ENCODE results near the gene TSKS. TPM values are rescaled to one million over a fixed set of nuclear protein-coding genes. Genes with fewer than 3 reads are reported as not detected.

Gene TSKS
- total and polyA plus RNA-seq, 10 of the 15 experiments (the other 5 are each of a cell fraction or from before 2014, with no cell fraction given): not detected

GRCh38 chr19:49766007-49766929, 3.2 kb upstream of the TSKS start:
- Histone ChIP-seq H4K20me1 (ENCODE audit: control insufficient read depth, insufficient read depth) (no peaks in the 10 kb centered on the region), H3K79me2 (ENCODE audit: control insufficient read depth, insufficient read depth, low read length) (peaks cover 24% of the 10 kb centered on the region), H3K36me3 (ENCODE audit: control insufficient read depth in 2 of 2, insufficient read depth in 2 of 2, low read length in 1 of 2) (no peaks in the 10 kb centered on the region), H3K4me1 (ENCODE audit: control insufficient read depth, insufficient read depth, low read length) (peaks cover 15% of the 10 kb centered on the region; the same call in 1 of the 2 replicates), H3K27ac (ENCODE audit: control insufficient read depth, insufficient read depth) (peak overlapping the region; percentile 89), H3K27me3 (replicated peaks in 1 of 2; ENCODE audit: control insufficient read depth in 2 of 2, insufficient read depth in 2 of 2, low read length in 1 of 2) (no peaks in the 10 kb centered on the region; a peak in 1 of 4 replicates), H3K4me2 (ENCODE audit: control insufficient read depth, insufficient read depth) (peak overlapping the region; percentile 90), H3K9me3 (replicated peaks; ENCODE audit: control insufficient read depth, insufficient read depth, low read length) (no peaks in the 10 kb centered on the region), H3K9ac (ENCODE audit: control insufficient read depth, insufficient read depth, low read length) (peak overlapping the region; percentile 74), H3K4me3 (peak overlapping the region; percentile 89), H2AFZ (ENCODE audit: control insufficient read depth, low read depth, low read length) (peak overlapping the region; percentile 98)
- SMC1A ChIA-PET (ENCODE audit: uncharacterized antibody, unreplicated experiment): interaction anchor here (0.6 to 1.9 kb wide), 6 partner anchors 47 to 111 kb away, joined by 3 to 5 read pairs (median 4); partner anchors contain the start of genes AKT1S1, FUZ, MED25 and PTOV1
- RAD21 ChIA-PET (ENCODE audit: unreplicated experiment): interaction anchor here (0.6 to 1.7 kb wide), 12 partner anchors 35 to 1121 kb away, joined by 3 to 12 read pairs (median 4); partner anchors contain the start of genes AKT1S1, PRMT1, RRAS and SCAF1
- FAIRE-seq: peak; percentile 100
- in situ Hi-C loops (cut with MboI) (no loop called here), intact Hi-C loops (cut with micrococcal nuclease; ENCODE audit: unreplicated experiment) (loop anchor here (5.0 kb wide), 2 partner anchors 41 to 101 kb away; partner anchors contain the start of gene PNKP)
- peak; percentile 100 for DNase-seq (ENCODE audit: low read depth, low spot score)
- WGBS (ENCODE audit: insufficient coverage, insufficient replicate concordance, low lambda C conversion rate, missing lambda C conversion rate): under 1% methylated on average over 49 of the region's 53 CpGs
- BruUV-seq (replicated peaks): TSS peak; percentile 99
- POLR2A ChIA-PET: interaction anchor here (0.5 to 1.6 kb wide), 25 partner anchors 9 to 1028 kb away, joined by 3 to 14 read pairs (median 4); partner anchors contain the start of genes AKT1S1, BCL2L12, FUZ and IRF3
- ATAC-seq: peak; percentile 96
- CTCF ChIA-PET: interaction anchor here (0.6 to 1.4 kb wide), 3 partner anchors 94 to 790 kb away, joined by 3 read pairs; no protein-coding TSS in a partner anchor
- no peak for TF ChIP-seq FOXK2 (IDR thresholded peaks at IDR 0.05)
- no peak for TF ChIP-seq RCOR1 (conservative IDR thresholded peaks at IDR 0.05; ENCODE audit: low read depth, low read length)
- TF ChIP-seq, protein P1, sequence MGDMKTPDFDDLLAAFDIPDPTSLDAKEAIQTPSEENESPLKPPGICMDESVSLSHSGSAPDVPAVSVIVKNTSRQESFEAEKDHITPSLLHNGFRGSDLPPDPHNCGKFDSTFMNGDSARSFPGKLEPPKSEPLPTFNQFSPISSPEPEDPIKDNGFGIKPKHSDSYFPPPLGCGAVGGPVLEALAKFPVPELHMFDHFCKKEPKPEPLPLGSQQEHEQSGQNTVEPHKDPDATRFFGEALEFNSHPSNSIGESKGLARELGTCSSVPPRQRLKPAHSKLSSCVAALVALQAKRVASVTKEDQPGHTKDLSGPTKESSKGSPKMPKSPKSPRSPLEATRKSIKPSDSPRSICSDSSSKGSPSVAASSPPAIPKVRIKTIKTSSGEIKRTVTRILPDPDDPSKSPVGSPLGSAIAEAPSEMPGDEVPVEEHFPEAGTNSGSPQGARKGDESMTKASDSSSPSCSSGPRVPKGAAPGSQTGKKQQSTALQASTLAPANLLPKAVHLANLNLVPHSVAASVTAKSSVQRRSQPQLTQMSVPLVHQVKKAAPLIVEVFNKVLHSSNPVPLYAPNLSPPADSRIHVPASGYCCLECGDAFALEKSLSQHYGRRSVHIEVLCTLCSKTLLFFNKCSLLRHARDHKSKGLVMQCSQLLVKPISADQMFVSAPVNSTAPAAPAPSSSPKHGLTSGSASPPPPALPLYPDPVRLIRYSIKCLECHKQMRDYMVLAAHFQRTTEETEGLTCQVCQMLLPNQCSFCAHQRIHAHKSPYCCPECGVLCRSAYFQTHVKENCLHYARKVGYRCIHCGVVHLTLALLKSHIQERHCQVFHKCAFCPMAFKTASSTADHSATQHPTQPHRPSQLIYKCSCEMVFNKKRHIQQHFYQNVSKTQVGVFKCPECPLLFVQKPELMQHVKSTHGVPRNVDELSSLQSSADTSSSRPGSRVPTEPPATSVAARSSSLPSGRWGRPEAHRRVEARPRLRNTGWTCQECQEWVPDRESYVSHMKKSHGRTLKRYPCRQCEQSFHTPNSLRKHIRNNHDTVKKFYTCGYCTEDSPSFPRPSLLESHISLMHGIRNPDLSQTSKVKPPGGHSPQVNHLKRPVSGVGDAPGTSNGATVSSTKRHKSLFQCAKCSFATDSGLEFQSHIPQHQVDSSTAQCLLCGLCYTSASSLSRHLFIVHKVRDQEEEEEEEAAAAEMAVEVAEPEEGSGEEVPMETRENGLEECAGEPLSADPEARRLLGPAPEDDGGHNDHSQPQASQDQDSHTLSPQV (IDR thresholded peaks at IDR 0.05): no peak
- TF ChIP-seq ESRRA (IDR thresholded peaks at IDR 0.05; ENCODE audit: low read length): no peak
- peak; percentile 89 for TF ChIP-seq GABPA (IDR thresholded peaks at IDR 0.05; ENCODE audit: low read depth)
- TF ChIP-seq EP300 (IDR thresholded peaks at IDR 0.05; ENCODE audit: borderline replicate concordance in 1 of 2, control insufficient read depth in 1 of 2, low read depth in 2 of 2, low read length in 2 of 2): no peak
- TF ChIP-seq KDM1A (IDR thresholded peaks at IDR 0.05; ENCODE audit: borderline replicate concordance): no peak
- TF ChIP-seq RAD21 (IDR thresholded peaks at IDR 0.05; ENCODE audit: insufficient read depth, low read depth, low read length): no peak
- TF ChIP-seq, protein P2, sequence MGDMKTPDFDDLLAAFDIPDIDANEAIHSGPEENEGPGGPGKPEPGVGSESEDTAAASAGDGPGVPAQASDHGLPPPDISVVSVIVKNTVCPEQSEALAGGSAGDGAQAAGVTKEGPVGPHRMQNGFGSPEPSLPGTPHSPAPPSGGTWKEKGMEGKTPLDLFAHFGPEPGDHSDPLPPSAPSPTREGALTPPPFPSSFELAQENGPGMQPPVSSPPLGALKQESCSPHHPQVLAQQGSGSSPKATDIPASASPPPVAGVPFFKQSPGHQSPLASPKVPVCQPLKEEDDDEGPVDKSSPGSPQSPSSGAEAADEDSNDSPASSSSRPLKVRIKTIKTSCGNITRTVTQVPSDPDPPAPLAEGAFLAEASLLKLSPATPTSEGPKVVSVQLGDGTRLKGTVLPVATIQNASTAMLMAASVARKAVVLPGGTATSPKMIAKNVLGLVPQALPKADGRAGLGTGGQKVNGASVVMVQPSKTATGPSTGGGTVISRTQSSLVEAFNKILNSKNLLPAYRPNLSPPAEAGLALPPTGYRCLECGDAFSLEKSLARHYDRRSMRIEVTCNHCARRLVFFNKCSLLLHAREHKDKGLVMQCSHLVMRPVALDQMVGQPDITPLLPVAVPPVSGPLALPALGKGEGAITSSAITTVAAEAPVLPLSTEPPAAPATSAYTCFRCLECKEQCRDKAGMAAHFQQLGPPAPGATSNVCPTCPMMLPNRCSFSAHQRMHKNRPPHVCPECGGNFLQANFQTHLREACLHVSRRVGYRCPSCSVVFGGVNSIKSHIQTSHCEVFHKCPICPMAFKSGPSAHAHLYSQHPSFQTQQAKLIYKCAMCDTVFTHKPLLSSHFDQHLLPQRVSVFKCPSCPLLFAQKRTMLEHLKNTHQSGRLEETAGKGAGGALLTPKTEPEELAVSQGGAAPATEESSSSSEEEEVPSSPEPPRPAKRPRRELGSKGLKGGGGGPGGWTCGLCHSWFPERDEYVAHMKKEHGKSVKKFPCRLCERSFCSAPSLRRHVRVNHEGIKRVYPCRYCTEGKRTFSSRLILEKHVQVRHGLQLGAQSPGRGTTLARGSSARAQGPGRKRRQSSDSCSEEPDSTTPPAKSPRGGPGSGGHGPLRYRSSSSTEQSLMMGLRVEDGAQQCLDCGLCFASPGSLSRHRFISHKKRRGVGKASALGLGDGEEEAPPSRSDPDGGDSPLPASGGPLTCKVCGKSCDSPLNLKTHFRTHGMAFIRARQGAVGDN (IDR thresholded peaks at IDR 0.05): no peak
- TF ChIP-seq POLR2AphosphoS2 (IDR thresholded peaks at IDR 0.05; ENCODE audit: low read depth, low read length): 0 out of 2 replicates have a peak, but pooled peaks have one; percentile 26
- TF ChIP-seq, protein P3, sequence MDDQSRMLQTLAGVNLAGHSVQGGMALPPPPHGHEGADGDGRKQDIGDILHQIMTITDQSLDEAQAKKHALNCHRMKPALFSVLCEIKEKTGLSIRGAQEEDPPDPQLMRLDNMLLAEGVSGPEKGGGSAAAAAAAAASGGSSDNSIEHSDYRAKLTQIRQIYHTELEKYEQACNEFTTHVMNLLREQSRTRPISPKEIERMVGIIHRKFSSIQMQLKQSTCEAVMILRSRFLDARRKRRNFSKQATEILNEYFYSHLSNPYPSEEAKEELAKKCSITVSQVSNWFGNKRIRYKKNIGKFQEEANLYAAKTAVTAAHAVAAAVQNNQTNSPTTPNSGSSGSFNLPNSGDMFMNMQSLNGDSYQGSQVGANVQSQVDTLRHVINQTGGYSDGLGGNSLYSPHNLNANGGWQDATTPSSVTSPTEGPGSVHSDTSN (IDR thresholded peaks at IDR 0.05; ENCODE audit: insufficient replicate concordance, low read depth, low read length): peak; percentile 98
